UCSD-AML1 (cell line): ENCODE measurements around the gene SIVA1.

Source experiments
- DNase-seq: peaks from one replicate; lab custom pipeline; 2025; ENCODE audit not compliant: unreplicated experiment; lab: John Stamatoyannopoulos, UW

The SIVA1 gene

DNA sequence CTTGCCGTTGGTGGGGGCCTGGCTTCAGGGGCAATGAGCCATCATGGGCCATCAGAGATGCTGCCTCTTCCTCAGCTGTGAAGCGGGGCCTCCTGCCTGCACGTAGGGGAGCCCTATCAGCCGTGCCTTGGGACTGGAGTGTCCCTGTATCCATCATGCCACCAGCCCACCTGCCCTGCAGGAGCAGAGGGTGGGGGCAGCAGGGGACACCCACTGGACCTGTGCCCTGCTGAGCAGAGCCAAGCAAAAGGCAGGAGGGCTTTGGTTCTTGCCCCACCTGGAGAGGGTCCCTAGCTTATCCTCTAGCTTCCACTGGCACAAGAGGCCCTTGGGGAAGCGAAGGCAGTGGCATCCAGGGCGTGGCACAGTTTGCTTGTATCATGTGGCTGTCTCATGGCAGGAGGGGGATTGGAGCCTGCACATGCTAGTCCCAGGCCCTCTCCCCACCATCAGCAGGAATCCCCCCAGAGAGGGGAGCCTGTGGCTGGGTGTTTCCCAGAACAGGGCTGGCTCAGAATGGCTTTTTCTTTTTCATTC is 18.8 kb upstream of the SIVA1 start:
- DNase-seq, result no peak

DNA sequence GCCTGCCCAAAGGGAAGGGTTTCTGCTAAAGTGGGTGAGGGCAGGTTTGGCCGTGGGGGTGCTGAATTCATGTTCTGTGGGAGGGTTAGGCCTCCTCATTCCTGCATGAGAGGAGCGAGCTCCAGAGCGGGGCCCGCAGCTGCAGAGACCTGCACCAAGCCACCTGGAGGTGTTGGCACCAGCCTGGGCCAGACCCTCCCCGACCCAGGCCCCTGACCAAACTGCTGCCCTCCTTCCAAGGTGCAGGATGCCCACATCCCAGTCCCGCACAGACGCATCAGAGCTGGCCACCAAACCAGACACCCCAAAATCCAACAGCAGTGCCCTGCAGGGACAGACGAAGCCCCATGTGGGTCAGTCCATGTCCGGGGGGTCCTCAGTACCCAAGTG is 18.4 kb upstream of the SIVA1 start:
- no peak for DNase-seq

DNA sequence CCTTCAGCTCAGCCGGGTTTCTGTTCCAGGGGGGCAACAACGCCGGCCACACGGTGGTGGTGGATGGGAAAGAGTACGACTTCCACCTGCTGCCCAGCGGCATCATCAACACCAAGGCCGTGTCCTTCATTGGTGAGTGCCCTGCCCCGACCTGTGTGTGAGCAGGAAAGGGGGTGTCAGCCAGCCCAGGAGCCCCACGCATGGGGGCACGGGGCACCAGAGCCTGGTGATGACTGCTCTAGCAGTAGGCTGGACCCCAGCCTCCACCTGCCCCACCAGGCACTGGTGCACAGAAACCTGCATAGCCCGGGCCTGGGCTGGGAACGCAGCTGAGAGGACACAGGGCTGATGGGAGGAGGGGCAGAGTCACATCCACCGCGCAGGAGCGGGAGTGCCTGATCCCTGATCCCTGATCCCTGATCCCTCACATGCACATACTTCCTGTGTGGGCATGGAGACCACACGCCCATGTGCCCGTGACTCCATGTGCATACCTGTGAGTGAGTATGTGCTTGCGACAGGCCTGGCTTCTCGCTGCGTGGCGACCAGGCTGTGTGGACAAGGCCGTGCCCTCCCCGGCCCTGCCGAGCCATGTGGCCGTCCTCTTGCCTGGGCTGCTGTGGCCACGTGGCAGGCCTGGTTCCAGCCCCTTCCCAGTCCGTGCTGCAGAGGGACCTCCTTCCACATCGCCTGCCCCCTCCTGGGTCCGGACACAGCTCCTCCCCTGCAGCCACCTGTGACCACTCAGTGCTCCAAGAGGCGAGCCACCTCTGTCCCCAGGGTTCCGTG is 17.8 kb upstream of the SIVA1 start:
- no peak for DNase-seq

DNA sequence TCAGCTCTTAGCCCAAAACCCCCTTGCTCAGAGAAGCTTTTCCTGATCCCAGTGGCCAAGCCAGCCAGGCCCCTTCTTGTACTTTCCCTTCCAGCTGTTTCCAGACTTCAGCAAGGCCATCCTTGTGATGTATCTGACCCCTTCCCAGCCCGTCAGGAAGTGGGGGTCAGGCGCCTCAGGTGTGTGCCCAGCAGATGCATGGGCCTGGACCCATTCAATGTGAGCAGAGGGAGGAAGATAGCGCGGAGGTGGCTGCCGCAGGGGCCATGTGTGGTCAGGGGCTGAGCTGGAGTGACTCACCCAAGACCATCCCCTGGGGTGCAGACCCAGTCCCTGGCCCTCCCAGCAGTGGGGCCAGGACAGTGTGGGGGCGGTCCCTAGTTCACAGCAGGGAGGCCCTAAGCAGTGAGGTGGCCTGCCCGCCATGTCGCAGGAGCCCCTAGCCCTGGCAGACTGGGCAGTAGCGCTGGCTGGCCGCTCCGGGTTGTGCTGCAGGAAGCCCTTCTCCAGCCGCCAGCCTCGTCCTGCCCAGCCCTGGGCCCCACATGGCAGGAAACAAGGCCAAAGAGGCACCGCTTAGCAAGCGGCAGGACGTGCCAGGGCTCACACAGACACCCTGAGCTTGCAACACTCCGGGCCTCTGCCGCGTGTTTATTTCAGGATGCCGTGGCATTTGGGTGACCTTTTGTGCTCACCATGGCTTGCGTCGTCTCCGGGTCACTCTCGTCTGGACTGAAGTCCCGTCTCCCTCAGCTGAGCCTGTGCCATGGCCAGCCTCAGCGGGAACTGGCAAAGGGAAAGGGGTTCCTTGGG is 16.9 kb upstream of the SIVA1 start:
- peak; percentile 60 for DNase-seq

DNA sequence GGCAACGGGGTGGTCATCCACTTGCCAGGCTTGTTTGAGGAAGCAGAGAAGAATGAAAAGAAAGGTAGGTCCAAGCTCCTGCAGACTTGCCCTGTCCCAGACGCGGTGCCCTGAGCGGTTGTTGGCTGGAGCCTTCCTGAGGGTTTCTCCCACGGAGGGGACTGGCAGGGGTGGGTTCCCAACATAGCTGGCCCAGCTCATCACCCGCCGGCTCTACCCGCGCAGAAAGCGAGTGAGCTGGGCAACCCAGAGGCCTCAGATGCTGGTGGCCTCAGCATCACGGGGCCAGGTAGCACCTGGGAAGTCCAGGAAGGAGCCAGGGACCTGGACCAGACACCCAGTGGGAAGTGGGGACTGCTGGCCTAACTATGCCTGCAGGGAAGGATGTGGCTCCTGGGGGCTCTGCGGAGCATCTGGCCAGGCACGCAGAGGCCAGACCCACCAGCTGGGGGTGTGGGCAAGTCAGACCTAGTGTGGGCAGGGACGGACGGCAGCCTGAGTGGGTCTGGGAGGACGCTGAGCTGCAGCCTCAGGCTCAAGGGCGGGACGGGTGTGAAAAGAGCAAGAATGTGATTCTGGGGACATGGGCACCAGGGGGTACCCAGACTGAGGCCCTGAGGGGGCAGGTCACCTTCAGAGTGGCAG is 14.4 kb upstream of the SIVA1 start:
- no peak for DNase-seq

DNA sequence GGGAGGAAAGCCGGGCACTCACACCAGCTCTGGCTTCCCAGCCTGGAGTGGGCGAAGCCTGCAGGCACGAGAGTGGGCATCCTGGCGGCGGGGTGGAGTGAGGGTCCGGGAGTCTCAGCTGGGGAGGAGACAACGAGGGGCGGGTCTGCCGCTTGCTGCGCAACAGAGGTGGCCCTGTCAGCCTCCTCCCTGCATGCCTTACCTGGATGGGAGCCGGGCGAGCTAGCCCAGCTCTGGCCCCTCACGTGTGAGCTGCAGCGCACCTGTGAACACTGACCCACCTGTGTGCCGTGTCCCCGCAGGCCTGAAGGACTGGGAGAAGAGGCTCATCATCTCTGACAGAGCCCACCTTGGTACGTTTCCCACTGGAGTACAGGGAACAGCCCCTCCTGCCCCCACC is 13.9 kb upstream of the SIVA1 start:
- DNase-seq, result no peak

DNA sequence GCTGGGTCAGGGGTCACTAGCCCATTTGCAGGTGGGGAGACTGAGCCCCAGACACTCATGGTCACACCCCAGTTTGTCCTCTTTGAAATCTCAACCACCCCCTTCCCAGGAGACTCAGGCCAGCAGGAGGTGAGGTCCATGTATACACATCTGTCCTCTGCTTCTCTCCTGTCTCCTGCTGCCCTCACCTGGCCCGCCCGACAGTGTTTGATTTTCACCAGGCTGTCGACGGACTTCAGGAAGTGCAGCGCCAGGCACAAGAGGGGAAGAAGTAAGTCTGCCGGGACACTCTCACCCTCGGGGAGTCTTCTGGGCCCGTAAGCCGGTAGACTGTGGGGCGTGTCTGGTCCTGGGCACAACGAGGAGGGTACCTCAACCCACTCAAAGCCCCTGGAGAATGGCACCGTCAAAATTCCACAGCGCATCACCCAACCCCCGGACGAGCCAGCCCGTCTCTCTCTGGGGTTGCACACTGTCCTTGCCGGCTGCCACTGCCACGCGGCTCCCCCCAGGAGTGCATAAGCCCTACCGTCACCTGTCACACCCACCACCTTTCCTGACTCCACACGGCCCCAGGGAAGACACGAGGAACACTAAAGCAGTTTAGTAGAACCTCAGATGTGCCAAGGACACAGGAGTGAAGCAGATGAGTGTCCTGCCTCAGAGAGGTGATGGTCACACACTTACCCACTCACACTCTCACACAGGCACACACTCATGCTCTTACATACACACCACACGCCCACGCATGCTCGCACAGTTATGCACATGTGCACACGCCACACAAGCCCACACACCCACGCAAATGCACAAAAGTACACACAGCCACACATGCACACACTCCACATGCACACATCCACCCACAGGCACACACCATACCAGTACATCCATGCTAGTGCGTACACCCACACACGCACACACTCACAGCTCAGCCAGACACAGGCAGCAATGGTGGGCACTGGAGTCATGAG is 13.1 kb upstream of the SIVA1 start:
- DNase-seq, result no peak

DNA sequence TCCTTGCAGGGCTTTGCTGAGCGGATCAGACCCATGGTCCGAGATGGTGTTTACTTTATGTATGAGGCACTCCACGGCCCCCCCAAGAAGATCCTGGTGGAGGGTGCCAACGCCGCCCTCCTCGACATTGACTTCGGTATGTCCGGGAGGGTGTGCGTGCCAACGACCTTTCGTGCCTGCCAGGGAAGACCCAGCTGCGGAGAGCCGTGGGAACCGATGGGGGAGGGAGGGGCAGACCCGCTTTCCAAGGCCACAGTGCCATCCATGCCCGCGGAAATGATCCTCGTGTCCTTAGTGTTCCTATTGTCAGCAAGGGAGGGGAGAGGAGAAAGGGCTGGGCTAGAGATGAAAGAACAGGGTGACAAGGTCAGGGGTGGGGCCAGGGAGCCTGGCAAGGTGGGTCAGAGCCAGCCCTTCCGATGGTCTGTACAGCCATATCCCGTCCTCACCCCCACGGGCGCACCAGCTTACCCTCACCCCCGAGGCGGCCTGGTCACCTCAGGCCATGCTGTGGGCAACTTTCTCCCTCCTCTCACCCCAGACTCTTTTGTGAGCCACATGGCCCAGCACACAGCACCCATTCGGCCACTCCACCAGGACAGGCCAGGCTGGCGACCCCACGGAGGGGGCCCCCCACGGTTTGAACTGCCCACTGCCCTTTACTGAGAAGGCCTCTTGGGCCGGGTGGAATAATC is 11.7 kb upstream of the SIVA1 start:
- DNase-seq, result no peak

DNA sequence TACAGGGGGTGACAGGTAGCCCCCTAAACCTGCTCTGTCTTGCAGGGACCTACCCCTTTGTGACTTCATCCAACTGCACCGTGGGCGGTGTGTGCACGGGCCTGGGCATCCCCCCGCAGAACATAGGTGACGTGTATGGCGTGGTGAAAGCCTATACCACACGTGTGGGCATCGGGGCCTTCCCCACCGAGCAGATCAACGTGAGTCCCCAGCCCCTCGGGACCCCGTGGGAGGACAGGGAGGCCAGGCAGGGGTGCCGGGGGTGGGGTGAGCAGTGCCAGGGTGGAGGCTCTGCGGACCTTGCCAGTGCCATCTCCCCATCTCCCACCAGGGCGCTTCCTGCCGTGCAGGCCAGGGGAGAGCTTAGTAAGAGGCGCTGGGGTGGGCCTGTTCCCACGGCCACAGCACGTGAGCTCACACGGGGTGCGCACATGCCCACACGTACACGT is 11.1 kb upstream of the SIVA1 start:
- DNase-seq, result no peak

DNA sequence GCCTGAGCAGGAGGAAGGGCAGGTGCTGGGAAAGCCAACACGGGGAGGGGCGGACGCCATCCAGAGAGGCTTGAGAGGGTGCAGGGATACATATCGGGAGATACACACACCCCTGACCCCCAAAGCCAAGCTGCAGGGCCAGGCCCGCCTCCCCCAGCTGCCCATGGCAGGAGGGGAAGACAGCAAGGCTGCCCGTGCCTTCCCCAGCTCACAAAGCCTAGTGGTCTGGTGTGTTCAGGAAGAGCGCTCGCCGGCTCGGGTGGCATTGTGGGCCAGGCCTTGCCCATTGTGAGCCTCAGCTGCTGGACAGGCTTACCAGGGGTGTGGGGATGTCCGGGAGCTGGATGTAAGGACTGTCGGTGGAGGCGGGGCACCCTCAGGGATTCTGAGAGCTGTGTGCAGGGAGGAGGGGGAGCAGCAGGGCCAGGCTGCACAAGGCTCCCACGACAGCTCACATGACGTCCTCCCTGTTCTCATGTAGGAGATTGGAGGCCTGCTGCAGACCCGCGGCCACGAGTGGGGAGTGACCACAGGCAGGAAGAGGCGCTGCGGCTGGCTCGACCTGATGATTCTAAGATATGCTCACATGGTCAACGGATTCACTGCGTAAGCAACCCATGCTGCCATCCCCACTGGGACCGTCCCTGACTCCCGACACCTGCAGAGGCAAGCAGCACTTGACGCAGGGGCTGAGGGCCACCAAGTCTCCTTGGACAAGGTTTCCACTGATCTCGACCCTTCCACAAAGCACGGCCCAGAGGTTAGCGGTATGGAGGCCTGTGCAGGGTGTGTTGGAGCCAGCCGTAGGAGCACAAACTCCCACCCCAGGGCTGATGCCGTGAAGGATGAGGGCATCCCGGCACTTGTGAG is 10.1 kb upstream of the SIVA1 start:
- no peak for DNase-seq

DNA sequence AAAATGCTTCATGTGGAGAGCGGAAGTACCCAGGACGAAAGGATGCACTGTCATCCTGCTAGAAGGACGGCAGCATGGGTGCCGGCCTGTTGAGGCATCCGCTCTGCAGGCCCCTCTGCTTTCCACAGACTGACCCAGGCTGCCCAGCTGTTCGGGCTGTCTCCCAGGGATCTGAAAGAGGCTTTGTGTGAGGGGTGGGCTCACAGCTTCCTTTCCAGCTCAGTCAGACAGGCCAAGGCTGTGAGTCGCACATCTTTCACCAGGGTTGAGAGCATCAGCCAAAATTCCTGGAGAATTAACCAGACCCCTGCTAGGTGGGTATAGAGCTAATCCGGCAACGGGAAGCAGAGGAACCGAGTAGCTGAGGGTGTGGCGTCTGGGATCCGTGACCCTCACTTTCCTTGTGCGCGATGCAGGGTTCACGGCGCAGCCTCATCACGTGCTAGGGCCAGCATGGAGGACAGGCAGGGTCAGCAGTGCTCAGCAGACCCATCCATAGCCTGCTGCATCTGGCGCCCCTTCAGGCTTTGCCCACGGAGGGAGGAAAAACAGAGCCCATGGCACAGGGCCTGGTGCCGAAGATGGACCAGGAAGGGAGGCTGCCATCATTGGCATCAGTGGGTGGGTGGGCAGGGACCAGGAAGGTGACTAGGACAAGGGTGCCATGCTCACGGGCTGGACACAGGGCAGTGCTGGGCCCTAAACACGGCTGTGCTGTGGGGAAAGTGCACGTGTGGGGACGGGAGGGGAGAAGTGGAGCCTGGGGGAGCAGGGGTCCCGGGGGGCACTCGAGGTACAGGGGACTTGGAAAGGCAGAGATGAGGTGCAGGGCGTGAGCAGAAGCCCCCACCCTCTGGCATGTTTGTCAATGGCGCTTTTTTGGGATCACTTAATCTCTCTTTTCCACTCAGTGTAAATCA is 9.2 kb upstream of the SIVA1 start:
- no peak for DNase-seq

DNA sequence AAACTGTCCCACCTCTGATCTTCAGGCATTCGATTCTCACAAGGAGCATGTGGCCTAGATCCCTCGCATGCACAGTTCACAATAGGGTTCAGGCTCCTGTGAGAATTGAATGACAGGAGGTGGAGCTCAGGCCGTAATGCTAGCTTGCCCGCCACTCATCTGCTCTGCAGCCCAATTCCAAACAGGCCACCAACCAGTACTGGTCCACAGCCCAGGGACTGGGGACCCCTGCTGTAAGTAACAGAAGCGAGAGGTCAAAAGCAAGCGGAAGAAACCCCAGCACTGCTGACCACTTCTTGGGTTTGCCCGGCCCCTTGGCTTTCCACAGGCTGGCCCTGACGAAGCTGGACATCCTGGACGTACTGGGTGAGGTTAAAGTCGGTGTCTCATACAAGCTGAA is 8.5 kb upstream of the SIVA1 start:
- DNase-seq, result no peak

DNA sequence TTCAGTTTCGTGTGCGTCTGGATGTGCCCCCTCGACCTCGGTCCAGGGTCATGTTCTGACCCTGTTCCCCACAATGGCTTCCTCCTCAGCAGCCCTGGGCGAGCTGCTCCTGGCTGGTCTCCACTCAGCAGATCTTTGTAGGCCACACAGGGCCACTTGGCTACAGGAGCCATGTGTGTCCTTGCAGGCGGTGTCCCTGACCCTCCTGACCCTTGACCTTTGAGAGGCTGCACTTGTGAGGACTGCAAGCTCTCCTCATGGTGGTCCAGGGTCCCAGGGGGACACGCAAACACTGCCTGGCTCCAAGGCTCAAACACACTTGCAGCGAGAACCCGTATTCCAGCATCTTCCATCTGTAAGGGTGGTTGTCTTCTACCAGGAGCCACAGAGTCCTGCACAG is 7.5 kb upstream of the SIVA1 start:
- no peak for DNase-seq

DNA sequence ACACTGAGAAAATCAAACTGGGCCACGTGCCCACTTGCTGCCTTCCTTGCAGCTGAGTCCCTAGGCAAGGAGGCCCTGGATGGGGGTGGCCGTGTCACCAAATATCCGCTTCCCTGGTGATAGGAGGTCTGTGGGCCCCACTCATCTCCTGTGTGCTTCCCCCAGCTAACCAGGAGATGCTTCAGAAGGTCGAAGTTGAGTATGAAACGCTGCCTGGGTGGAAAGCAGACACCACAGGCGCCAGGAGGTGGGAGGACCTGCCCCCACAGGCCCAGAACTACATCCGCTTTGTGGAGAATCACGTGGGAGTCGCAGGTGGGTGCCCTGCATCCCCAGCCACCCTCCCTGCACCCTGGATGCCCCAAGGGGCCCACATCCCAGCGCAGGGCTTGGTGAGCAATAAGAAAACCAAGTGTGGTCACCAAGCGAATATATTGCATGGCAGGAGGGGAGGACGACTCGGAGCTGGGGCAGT is 6.8 kb upstream of the SIVA1 start:
- no peak for DNase-seq

DNA sequence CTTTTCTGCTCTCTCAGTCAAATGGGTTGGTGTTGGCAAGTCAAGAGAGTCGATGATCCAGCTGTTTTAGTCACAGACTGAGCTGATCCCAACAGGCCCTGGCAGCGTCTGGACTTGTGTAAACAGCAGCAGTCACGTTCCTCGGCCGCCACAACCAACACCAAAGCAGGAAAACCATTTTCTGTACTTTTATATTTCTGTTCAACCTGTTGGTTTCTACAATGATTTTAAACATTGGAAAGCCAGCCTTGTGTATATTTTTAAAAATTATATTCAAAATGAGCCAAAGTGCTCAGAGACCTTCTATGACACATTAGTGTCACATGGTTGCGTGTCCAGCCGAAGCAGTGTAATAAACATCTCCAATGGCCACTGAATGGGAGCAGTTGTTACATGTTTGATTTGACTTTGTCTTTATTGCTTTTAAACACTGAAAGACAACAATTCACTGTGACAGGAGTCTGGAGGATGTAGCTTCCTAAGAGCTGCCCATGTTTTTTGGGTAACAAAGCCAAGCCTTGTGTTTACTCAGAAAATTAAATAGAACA is 5.9 kb upstream of the SIVA1 start:
- DNase-seq, result no peak

DNA sequence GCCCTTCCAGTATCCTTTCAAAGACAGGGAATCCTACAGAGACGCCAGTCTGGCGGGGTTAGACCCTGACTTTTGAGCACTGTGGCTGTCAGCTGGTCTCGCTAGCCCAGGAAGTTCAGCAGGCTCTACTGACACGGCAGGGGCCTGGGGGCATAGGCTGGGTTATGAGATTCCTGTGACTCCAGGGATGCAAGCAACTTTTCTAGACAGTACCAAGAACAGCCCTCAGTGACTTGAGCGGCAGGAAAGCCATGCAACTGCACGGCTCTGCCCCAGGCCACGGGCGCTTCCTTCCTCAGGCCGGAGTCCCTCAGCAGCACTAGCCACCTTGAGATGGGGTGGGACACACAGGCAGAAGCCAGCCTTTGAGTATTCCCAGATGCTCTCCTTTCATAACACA is 5.1 kb upstream of the SIVA1 start:
- peak; percentile 63 for DNase-seq

DNA sequence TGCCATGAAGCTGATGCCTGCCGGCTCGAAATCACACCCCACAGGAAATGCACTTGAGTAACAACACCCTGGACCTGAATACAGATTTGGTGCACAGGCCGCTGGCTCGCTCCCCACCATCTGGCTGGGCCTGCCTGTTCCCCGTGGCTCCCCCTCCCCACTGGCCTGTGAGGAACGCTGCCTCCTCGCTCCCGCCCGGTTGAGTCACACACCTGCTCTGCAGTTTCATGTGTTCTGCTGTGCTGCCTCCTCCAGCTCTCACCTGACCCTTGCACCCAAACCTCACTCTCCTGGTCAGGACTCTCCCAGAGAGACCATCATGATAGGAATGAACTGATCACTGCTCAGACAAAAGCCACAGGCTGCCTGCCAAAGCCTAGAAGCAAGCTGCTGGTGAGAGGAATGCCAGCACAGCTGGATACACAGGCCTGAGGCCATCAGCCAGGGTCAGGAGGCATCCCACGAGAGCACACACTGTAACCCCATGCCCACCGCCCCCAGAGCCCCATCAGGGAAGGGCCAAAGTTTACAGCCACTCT is 3.8 kb upstream of the SIVA1 start:
- DNase-seq, result no peak
